HG02884 (cell line): ENCODE results near the gene CGB7.
"Not testable (repeated sequence)": the region's sequence is repeated elsewhere in the genome, so short reads cannot be mapped to it uniquely, and the experiment has no call there.

ENCODE experiments used
- ATAC-seq: cut with Tn5 transposase; IDR thresholded peaks from one replicate; pipeline ENCODE4 v1.9.1; 2021; ENCODE audit warnings: mild to moderate bottlenecking, moderate library complexity; ENCODE audit not compliant: unreplicated experiment

Gene CGB7

GRCh38 chr19:49073514-49074378, 16.2 kb upstream of the CGB7 start:
- no peak for ATAC-seq

GRCh38 chr19:49071860-49072547, 14.5 kb upstream of the CGB7 start:
- ATAC-seq: no peak

GRCh38 chr19:49070416-49070815, 12.9 kb upstream of the CGB7 start:
- ATAC-seq: no peak

GRCh38 chr19:49069026-49069425, 11.5 kb upstream of the CGB7 start:
- no peak for ATAC-seq

- ATAC-seq: no peak
Measured at GRCh38 chr19:49067554-49067953, 10.0 kb upstream of the CGB7 start.

GRCh38 chr19:49065905-49066512, 8.5 kb upstream of the CGB7 start:
- no peak for ATAC-seq

GRCh38 chr19:49064768-49065611, 7.4 kb upstream of the CGB7 start, which contains the start of gene NTF4:
TSS of gene NTF4 (minus strand) at chr19:49064818. CDS start at chr19:49061997, 2,821 bp downstream.
- no peak for ATAC-seq

GRCh38 chr19:49064029-49064629, 6.6 kb upstream of the CGB7 start:
- no peak for ATAC-seq

GRCh38 chr19:49061445-49061844, 3.9 kb upstream of the CGB7 start:
- ATAC-seq: no peak

GRCh38 chr19:49061000-49061399, 3.5 kb upstream of the CGB7 start:
- no peak for ATAC-seq

GRCh38 chr19:49059053-49059452, 1.5 kb upstream of the CGB7 start:
- ATAC-seq: no peak

- no peak for ATAC-seq
Measured at GRCh38 chr19:49058562-49058961, 1.0 kb upstream of the CGB7 start.

GRCh38 chr19:49056902-49057596, 500 bp downstream of the CGB7 start:
- ATAC-seq: not testable (repeated sequence)

GRCh38 chr19:49056101-49056901, 1.2 kb downstream of the CGB7 start:
- no peak for ATAC-seq

- ATAC-seq: not testable (repeated sequence)
Measured at GRCh38 chr19:49050376-49051033, 7.0 kb downstream of the CGB7 start.

- not testable (repeated sequence) for ATAC-seq
Measured at GRCh38 chr19:49049834-49050233, 7.7 kb downstream of the CGB7 start.

- ATAC-seq: not testable (repeated sequence)
Measured at GRCh38 chr19:49049011-49049410, 8.5 kb downstream of the CGB7 start, which contains the start of gene CGB8. TSS of gene CGB8 (minus strand) at chr19:49049111. CDS start at chr19:49048739, 372 bp downstream.

GRCh38 chr19:49043548-49043947, 14.0 kb downstream of the CGB7 start, which contains the start of gene CGB5:
TSS of gene CGB5 (plus strand) at chr19:49043848. CDS start at chr19:49044210, 362 bp downstream.
- ATAC-seq: not testable (repeated sequence)
